UCSD-AML1 (cell line): ENCODE data around the gene BUB1B.
"Not testable (repeated sequence)": the region's sequence is repeated elsewhere in the genome, so short reads cannot be mapped to it uniquely, and the experiment has no call there.

ENCODE experiments used
- DNase-seq: peaks from one replicate; lab custom pipeline; 2025; ENCODE audit not compliant: unreplicated experiment; lab: John Stamatoyannopoulos, UW

Gene BUB1B

DNA sequence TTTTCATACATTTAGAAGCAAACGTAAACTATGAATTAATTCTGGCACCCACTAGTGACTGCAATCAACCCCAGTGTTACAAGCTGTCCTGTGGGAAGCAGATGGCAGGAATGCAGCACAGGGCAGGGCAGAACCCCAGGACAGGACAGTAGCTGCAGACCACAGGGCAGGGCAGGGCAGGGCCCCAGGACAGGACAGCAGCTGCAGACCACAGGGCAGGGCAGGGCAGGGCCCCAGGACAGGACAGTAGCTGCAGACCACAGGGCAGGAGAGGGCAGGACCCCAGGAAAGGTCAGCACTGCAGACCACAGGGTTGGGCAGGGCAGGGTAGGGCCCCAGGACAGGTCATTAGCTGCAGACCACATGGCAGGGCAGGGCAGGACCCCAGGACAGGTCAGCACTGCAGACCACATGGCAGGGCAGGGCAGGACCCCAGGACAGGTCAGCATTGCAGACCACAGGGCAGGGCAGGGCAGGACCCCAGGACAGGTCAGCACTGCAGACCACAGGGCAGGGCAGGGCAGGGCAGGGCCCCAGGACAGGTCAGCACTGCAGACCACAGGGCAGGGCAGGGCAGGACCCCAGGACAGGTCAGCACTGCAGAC, 24.9 kb upstream of the BUB1B start:
- DNase-seq = not testable (repeated sequence)

DNA sequence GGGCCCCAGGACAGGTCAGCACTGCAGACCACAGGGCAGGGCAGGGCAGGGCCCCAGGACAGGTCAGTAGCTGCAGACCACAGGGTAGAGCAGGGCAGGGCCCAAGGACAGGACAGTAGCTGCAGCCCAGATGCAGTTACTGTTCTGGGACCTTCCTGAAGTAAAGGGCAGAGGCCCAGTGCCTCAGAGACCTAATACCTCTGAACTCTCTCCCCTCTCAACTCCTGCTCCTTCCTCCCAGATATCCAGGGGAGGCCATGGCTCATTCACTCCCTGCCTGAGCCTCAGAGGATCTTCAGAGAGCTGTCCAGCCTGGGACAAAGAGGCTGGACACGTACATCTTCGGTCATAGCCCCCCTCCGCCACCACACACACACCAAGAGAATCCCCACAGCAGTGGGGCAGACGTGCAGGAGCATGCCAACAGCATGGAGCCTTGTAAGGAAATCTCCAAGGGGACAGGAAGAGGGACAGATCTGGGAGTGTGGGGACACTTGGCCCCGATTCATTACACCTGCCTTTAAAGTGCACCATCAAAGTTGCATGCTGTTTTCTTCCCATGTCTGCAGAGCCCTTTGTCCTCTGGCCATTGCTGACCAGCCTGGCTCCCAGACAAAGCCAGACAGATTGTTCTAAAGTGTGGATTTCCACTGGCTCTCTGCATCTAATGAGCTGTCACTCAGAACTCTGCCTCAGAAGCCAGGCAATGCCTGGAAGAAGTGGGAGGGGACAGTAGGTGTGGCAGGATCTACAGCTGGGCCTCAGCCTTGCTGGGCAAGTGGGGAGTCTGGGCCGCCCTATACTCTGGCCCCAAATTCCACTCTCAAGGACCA, 24.2 kb upstream of the BUB1B start:
- DNase-seq = no peak

DNA sequence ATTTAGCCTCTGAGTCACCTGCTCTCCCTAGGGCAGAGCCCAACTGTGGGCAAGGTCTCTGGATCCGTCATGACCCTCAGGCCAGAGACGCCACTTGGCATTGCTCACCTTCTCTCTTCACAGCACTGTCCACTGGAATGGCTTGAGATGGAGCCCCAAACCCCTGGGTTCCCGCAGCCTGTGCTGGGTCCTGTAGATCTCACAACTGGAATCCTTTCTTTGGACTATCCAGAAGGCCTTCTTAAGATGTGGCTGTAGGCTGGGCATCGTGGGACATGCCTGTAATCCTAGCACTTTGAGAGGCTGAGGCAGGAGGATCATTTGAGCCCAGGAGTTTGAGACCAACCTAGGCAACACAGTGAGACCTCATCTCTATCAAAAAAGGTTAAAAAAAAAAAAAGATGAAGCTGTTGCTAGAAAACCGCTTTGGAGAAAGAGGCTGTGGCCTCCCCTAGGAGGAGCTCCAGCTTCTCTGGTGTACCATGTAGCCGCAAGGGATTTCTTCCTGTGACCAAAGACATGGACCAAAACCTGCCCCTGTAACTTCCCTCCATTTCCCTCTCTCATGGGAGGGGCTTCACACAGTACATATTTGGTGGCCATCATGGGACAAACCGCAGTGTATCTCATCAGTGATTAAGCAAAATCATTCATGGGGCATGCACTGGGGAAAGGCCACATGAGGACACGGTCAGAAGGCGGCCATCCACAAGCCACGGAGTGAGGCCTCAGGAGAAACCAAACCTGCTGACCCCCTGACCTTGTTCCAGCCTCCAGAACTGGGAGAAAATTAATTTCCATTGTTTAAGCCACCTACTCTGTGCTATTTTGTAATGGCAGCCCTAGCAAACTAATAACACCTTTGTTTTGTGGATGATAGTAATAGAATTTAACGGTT, 23.3 kb upstream of the BUB1B start:
- no peak for DNase-seq

DNA sequence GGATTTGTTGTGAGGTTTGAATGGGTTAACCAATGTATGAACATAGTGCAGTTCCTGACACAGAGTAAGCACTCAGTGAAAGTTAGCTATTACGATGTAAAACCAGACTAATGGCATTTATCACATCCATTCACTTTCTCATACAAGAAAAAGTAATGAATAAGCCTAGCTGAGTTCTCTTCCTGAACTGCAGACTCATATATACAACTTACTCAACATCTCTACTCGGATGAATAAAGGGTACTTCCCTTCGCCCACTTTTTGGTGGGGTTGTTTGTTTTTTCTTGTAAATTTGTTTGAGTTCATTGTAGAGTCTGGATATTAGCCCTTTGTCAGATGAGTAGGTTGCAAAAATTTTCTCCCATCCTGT, 22.7 kb upstream of the BUB1B start:
- DNase-seq = not testable (repeated sequence)

DNA sequence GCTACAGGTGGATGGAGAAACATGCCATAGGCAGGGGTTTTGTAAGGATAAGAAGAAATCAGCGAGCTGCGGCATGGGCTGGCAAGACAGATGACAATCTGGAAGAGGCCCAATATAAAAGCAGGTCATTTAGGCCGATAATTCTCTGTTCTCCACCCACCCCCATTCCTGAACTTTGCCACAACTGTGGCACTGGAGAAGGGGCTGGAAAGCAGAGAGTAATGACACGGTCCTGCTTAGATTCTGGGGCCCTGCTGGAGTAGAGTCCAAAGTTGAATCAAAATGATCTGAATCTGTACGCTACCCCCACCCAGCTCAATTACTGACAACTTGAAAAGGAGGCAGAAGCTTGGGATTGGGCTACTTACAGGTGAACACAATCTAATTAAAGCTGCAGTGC, 18.4 kb upstream of the BUB1B start:
- DNase-seq = no peak

DNA sequence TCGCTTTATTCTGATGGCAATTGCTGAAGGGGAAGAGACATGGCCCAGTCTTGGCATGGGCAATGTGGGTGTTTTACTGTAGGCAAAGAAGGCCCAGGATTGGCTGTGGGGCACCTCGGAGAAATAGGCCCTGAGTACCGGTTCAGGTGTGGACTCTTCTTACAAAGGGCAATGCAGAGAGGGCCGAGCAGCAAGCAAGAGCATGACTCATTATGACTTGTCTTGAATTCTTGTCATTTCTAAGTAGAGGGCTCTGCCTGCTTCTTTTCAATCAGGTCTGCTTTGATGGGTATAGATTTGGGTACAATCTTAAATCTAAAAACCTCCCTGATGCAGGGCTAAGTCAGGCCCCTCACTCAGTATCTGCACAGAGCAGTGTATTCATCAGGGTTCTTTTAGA, 14.8 kb upstream of the BUB1B start:
- no peak for DNase-seq

DNA sequence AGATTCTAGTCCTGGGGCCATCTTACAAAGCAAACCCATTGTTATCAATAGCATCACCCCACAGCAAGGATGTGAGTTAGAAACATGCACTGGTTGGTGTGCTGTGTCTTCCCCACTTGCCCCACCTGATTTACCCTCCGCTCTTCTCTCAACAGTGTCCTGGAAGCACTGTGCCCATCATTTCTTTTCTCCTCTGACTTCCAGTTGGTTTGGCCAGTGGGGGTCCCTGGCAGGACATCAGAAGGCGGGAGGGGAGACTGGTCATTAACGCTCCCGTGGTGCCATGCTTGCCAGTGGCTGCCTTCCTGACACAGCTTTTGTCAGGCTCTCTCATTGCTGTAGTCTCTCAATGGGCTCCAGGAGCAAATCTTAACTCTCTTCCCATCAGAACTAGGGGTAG, 11.5 kb upstream of the BUB1B start:
- no peak for DNase-seq

DNA sequence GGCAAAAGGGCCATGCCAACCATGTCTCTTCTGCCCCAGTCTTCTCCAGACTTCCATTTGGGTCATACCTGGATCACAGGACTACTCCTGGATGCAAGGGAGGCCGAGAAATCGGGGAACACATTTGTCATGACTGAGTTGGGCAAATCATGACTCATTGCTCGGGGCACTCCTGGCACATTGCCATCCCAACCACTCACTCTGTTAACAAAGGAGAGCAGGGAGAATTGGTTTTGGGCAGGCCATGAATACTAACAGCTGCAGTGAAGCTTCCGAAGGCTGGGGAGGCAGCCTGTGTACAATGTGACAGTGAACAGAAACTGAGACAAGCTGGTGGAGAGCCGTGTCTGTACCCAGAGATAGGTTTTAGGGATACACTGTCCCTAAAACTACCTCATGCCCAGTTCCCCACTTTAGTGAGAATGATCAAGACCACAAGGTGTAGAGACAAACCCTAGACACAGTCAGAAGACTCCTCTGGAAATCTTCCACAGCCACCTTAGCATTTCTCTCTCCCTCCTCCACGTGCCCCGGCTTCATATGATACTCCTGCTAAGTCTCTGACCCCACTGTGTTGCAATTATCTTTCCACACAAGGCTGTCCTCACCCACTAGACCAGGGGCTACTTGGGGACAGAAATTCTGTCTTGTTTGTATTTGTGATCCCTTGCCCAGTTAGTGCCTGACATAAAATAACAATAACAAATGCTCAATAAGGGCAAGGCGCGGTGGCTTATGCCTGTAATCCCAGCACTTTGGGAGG, 10.5 kb upstream of the BUB1B start:
- DNase-seq = no peak

DNA sequence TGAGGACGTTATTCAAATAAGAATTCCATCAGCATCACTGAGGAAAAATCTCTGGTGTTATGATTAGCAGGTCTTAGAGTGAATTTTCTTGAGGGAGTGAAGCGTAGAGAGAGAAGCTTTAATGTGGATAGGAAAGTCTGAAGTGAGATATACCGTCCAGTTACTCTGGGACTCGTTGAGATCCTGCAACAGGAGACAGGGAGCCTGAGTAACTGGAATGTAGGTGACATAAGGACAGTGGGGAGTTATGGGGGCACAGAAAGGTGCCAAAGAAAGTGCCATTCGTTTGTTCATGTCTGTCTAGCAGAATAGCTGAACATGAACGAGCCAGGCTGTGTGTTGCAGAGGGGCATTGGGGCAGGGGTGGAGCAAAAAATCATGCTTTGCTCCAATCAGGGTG, 9.4 kb upstream of the BUB1B start:
- DNase-seq = no peak

DNA sequence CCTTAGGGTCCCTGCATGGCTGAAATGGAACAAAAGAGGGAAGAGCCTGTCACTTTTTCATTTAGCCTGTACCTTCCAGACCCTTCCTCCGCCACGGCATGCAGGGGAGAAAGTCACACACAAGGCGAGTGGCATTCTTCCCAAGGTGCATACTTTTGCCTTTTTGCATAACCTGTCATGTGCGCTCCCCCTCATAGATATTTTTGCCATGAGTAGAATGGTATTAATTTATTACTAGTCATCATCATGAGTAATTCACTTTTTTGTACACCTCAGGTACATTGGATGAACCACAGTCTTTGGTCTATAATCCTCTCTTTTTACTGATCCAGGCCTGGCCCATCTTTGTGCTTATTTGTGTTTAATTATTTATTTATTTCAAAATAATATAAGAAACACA, 8.9 kb upstream of the BUB1B start:
- no peak for DNase-seq

DNA sequence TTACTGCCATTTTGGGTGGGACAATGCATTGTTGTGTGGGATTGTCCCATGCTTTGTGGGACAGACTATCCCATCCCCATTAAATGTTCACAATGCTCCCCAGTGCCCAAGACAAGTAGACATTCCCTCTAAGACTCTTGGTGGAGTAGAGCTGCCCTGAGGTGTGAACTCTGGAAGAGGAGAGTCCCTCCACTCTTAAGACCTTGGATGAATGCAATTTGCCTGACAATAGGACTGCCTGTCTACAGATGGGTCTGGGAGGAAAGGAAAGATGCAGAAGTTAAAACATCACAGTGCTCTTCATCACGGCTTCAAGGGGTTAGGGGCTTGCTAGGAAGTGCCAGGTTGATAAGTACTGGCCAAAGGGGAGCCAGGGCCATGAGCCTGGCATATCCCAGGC, 6.0 kb upstream of the BUB1B start:
- DNase-seq = not testable (repeated sequence)

DNA sequence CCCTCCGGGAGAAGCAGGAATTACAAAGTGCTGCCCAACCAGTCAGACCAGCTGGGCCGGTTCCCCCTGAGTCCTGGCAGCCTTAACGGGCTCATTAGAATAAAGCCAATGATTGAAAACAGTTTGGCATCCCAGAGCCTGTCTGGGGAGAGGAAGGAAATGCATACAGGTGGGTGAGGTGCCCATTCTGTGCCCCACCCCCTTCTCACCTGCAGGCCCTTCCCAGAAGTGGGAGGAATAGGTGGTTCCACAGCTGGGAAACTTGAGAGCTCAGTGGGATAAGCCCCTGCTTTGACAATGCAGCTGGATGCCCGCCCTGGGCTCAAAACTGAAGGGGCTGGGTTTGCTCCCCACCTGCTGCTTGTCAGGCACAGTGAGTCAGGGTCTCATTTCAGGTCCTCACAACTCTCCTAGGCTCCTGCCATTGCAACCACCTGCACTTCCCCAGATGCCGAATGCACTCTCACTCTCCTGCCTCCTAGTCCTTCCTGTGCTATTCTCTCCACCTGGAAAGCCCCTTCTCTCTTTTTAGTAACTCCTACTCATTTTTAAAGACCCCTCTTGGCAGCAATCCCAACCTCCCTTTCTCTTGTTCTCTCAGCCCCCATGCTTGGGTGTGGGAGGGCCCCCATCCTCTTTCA, 5.5 kb upstream of the BUB1B start:
- no peak for DNase-seq

DNA sequence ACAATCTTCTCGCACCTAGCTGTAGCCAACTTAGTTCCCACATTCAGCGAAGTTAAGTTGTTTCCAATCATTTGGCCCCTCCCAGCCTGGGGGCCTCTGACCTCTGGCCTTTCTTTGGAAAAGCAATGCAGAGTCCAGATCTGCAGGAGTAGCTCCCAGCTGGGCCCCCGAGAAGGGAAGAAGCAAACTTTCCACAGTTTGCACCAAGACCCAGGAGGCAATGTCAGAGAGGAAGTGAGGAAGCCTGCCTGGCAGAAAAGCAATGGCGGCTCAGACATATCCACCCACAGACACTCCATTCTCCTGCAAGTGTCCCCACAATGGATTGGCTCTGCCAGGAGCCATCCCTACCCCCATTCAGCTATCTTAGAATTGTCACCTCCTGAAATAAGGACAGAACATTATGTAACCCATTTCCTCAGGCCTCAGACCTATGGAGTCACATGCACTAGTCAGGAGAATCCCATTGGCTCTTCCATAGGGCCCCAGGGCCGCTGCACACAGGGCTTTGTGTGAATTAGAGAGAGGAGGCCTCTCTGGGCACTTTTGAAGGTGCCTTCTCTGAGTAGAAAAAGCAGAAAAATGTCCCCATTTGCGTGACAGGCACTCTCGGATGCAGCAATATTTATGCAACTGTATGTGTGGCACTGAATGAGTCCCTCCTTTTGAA, 3.0 kb upstream of the BUB1B start:
- DNase-seq = no peak

DNA sequence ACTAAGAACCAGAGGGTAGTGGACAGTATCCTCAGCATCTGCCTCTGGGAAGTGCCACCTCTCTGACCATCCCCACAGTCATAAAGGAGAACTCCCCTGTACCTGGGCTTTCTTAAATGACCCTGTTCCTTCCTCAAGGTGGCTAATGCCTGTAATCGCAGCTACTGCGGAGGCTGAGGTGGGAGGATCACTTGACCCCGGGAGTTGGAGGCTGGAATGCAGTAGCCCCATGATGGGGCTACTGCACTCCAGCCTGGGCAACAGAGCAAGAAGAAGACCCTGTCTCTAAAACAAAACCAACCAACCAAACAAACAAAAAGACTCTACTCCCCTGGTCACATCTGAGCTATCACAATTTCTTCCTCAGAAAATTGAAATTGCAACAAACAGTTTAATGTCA, 848 bp upstream of the BUB1B start:
- DNase-seq = no peak

DNA sequence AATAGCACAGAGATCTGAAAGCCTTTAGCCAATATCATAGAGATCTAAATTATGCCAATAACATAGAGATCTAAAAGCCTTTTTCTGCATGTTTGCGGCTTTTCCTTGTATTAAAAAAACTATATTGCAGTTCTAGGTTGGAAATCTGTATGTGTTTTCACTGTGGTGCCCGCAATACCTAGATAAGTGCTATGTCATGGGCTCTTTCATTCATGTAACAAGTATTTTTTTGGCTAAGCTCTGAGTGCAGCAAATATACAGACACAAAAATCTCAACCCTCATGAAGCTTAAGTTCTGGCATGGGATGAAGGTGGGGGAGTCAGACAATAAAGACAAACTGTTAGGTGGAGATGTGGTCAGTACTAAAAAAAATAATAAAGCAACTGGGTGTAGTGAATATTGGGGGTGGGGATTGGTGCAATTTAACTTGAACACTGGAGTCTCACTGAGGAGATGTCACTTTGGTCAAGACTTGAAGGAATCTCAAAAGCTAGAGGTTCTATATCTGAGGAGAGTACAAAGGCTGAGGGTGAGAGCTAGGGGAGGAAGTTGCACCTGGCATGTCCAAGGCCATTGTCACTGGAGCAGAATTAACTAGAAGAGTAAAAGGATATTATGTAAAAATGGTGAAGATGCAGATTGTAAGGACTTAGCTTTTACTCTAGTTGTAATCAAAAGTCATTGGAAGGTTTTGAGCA, 973 bp downstream of the BUB1B start:
- DNase-seq = no peak

DNA sequence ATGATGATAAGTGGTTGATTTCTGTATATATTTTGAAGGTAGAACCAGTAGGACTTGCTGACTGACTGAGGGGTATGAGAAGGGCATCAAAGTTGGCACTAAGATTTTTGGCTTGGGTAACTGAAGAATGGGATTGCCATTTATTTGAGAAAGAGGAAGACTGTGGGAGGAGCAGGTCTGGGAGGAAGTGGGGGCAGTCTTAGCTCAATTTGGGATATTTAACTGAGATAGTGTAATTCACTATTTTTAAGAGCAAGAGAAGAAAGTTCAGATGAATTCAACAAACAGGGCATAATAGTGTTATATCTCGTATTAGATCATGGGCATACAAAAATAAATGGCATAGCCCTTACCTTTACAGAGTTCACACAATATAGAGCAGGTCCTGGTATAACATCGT, 1.7 kb downstream of the BUB1B start:
- DNase-seq = no peak

DNA sequence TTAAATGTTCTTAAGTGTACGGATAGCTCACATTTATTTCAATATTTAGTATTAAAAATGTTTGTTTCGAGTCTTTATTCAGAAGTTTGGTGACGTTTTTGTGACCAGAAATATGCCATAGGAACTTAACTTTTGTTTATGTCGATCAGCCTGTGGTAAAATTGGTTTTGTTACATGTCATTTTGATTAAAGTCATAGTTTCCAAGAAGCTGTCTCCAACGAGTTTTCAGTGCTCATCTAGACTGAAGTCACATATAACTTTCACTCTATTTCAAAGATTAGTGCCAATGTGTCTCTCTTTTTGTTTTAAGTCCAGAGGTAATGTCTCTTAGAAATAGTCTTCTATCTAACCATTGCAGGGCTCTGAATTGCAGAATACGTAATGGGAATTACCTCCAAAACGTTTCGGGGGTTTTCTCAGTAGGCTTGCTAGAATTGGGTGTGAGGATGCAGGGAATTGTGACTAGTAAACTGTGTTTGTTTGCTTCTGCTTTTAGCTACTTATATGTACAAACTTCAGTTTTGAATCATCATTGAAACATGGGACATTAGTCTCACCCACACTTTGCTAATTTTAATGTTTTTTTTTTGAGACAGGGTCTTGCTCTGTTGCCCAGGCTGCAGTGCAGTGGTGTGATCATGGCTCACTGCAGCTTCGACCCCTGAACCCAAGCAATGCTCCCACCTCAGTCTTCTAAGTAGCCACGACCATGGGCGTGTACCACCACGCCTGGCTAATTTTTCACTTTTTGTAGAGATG, 3.0 kb downstream of the BUB1B start:
- DNase-seq = no peak

DNA sequence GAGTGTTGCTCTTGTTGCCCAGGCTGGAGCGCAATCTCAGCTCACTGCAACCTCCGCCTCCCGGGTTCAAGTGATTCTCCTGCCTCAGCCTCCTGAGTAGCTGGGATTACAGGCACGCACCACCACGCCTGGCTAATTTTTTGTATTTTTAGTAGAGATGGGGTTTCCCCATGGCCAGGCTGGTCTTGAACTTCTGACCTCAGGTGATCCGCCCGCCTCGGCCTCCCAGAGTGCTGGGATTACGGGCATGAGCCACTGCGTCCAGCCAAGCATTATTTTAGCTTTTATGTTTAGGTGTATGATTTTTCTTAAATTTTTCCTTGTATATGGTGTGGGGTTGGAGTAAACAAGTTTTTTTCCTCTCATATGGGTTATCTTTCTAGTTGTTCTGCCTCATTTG, 6.5 kb downstream of the BUB1B start:
- not testable (repeated sequence) for DNase-seq

DNA sequence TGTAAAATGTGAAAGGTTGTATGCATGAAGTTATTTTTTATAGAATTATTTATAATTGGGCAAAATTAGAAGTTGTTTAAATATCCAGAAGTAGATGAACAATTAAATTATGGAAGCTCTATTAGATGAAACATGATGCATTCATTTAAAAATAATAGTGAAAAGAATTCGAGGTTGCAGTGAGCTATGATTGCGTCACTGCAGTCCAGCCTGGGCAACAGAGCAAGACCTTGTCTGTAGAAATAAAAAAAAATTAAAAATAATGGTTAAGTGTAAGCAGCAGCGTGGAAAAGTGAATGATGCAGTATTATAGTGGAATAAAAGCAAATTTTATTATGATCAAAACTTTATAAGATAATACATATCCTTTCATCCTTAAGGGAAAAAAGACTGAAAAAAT, 14.3 kb downstream of the BUB1B start:
- no peak for DNase-seq
